ENCODE results near the gene DYNLT4. TPM values are rescaled to one million over a fixed set of nuclear protein-coding genes. Genes with fewer than 3 reads are reported as not detected.
"Not testable (repeated sequence)": the region's sequence is repeated elsewhere in the genome, so short reads cannot be mapped to it uniquely, and the experiment has no call there.

The DYNLT4 gene
- polyA plus RNA-seq, 4 donors, result 0.46 to 0.75 TPM; not detected in 2

GRCh38 chr1:44847845-44848244 is 40.7 kb upstream of the DYNLT4 start:
- no peaks in the 10 kb centered on the region for H3K27me3 ChIP-seq (ENCODE audit: control insufficient read depth in 3 of 3, insufficient read depth in 3 of 3, low read length in 3 of 3)
- no peak for FAIRE-seq
- H3K4me1 ChIP-seq (ENCODE audit: control insufficient read depth in 3 of 3, insufficient read depth in 2 of 3, low read depth in 1 of 3, low read length in 2 of 3), result peaks cover 0 to under 1% (median 0%) of the 10 kb centered on the region in 3 donors
- no peaks in the 10 kb centered on the region for H3K9me3 ChIP-seq (ENCODE audit: control insufficient read depth in 2 of 2, insufficient read depth in 1 of 2, low read depth in 1 of 2, low read length in 1 of 2)
- WGBS, 3 donors, result 62 to 100% (median 100%) methylated on average over 1 of the region's 1 CpG
- H3K27ac ChIP-seq (ENCODE audit: low read depth in 1 of 3, low read length in 2 of 3), result no peak overlapping the region
- DNase-seq, result no peak
- H3K36me3 ChIP-seq (ENCODE audit: control insufficient read depth in 3 of 3, insufficient read depth in 2 of 3, low read depth in 1 of 3, low read length in 3 of 3), result peaks cover 0 to 16% (median 0%) of the 10 kb centered on the region in 3 donors
- no peak overlapping the region for H3K4me3 ChIP-seq (ENCODE audit: low read depth in 1 of 3, low read length in 3 of 3)

GRCh38 chr1:44846985-44847384 is 39.8 kb upstream of the DYNLT4 start:
- Histone ChIP-seq H3K27ac (ENCODE audit: low read depth in 1 of 3, low read length in 2 of 3) (no peak overlapping the region), H3K4me1 (ENCODE audit: control insufficient read depth in 3 of 3, insufficient read depth in 2 of 3, low read depth in 1 of 3, low read length in 2 of 3) (peaks cover 0 to 4% (median 0%) of the 10 kb centered on the region in 3 donors), H3K4me3 (ENCODE audit: low read depth in 1 of 3, low read length in 3 of 3) (no peak overlapping the region), H3K9me3 (ENCODE audit: control insufficient read depth in 2 of 2, insufficient read depth in 1 of 2, low read depth in 1 of 2, low read length in 1 of 2) (no peaks in the 10 kb centered on the region), H3K27me3 (ENCODE audit: control insufficient read depth in 3 of 3, insufficient read depth in 3 of 3, low read length in 3 of 3) (peaks cover 0 to 3% (median 0%) of the 10 kb centered on the region in 3 donors), H3K36me3 (ENCODE audit: control insufficient read depth in 3 of 3, insufficient read depth in 2 of 3, low read depth in 1 of 3, low read length in 3 of 3) (peaks cover 0 to 14% (median 0%) of the 10 kb centered on the region in 3 donors)
- DNase-seq (no peak), FAIRE-seq (no peak)
- 88 to 100% (median 93%) methylated on average over 1 of the region's 1 CpG for WGBS, 3 donors

GRCh38 chr1:44842862-44843655 is 35.9 kb upstream of the DYNLT4 start, which contains the start of gene PTCH2:
PTCH2 (minus strand) TSS chr1:44843253; CDS start chr1:44842932, 321 bp downstream.
- Histone ChIP-seq H3K9me3 (ENCODE audit: control insufficient read depth in 2 of 2, insufficient read depth in 1 of 2, low read depth in 1 of 2, low read length in 1 of 2) (no peaks in the 10 kb centered on the region), H3K27me3 (ENCODE audit: control insufficient read depth in 3 of 3, insufficient read depth in 3 of 3, low read length in 3 of 3) (peaks cover 0 to 3% (median 0%) of the 10 kb centered on the region in 3 donors), H3K4me1 (ENCODE audit: control insufficient read depth in 3 of 3, insufficient read depth in 2 of 3, low read depth in 1 of 3, low read length in 2 of 3) (peaks cover 0 to 4% (median 0%) of the 10 kb centered on the region in 3 donors), H3K27ac (ENCODE audit: low read depth in 1 of 3, low read length in 2 of 3) (no peak within 1 kb of the TSS), H3K36me3 (ENCODE audit: control insufficient read depth in 3 of 3, insufficient read depth in 2 of 3, low read depth in 1 of 3, low read length in 3 of 3) (peaks cover 0 to 5% (median 0%) of the 10 kb centered on the region in 3 donors), H3K4me3 (ENCODE audit: low read depth in 1 of 3, low read length in 3 of 3) (peak within 1 kb of the TSS in 2 of 3 donors; percentile 46 to 71)
- DNase-seq (peak in 1 of 2 donors; percentile 79), FAIRE-seq (no peak)
- WGBS, 3 donors, result 1 to 3% (median 1%) methylated on average over 61 to 72 of the region's 72 CpGs

GRCh38 chr1:44842486-44842861 is 35.3 kb upstream of the DYNLT4 start:
- no peak for DNase-seq
- H3K27ac ChIP-seq (ENCODE audit: low read depth in 1 of 3, low read length in 2 of 3), result no peak overlapping the region

GRCh38 chr1:44839576-44839975 is 32.4 kb upstream of the DYNLT4 start:
- H3K4me1 ChIP-seq (ENCODE audit: control insufficient read depth in 3 of 3, insufficient read depth in 2 of 3, low read depth in 1 of 3, low read length in 2 of 3), result peaks cover 0 to 7% (median 0%) of the 10 kb centered on the region in 3 donors
- H3K36me3 ChIP-seq (ENCODE audit: control insufficient read depth in 3 of 3, insufficient read depth in 2 of 3, low read depth in 1 of 3, low read length in 3 of 3), result peaks cover 0 to 2% (median 0%) of the 10 kb centered on the region in 3 donors
- H3K4me3 ChIP-seq (ENCODE audit: low read depth in 1 of 3, low read length in 3 of 3), result no peak overlapping the region
- 70 to 76% (median 70%) methylated on average over 4 of the region's 4 CpGs for WGBS, 3 donors
- FAIRE-seq (no peak), DNase-seq (no peak)
- no peaks in the 10 kb centered on the region for H3K9me3 ChIP-seq (ENCODE audit: control insufficient read depth in 2 of 2, insufficient read depth in 1 of 2, low read depth in 1 of 2, low read length in 1 of 2)
- no peak overlapping the region for H3K27ac ChIP-seq (ENCODE audit: low read depth in 1 of 3, low read length in 2 of 3)
- H3K27me3 ChIP-seq (ENCODE audit: control insufficient read depth in 3 of 3, insufficient read depth in 3 of 3, low read length in 3 of 3), result peaks cover 0 to 3% (median 0%) of the 10 kb centered on the region in 3 donors

More at GRCh38 chr1:44842486-44842861, 35.3 kb upstream of the DYNLT4 start:
- Histone ChIP-seq H3K9me3 (ENCODE audit: control insufficient read depth in 2 of 2, insufficient read depth in 1 of 2, low read depth in 1 of 2, low read length in 1 of 2) (no peaks in the 10 kb centered on the region), H3K27me3 (ENCODE audit: control insufficient read depth in 3 of 3, insufficient read depth in 3 of 3, low read length in 3 of 3) (peaks cover 0 to 3% (median 0%) of the 10 kb centered on the region in 3 donors), H3K4me1 (ENCODE audit: control insufficient read depth in 3 of 3, insufficient read depth in 2 of 3, low read depth in 1 of 3, low read length in 2 of 3) (peaks cover 0 to 4% (median 0%) of the 10 kb centered on the region in 3 donors), H3K36me3 (ENCODE audit: control insufficient read depth in 3 of 3, insufficient read depth in 2 of 3, low read depth in 1 of 3, low read length in 3 of 3) (peaks cover 0 to 5% (median 0%) of the 10 kb centered on the region in 3 donors), H3K4me3 (ENCODE audit: low read depth in 1 of 3, low read length in 3 of 3) (peak overlapping the region in 2 of 3 donors; percentile 46 to 71)
- 38 to 60% (median 55%) methylated on average over 16 of the region's 16 CpGs for WGBS, 3 donors
- no peak for FAIRE-seq

GRCh38 chr1:44838294-44838693 is 31.1 kb upstream of the DYNLT4 start:
- not testable (repeated sequence) for H3K27me3 ChIP-seq (ENCODE audit: control insufficient read depth in 3 of 3, insufficient read depth in 3 of 3, low read length in 3 of 3); FAIRE-seq; H3K4me3 ChIP-seq (ENCODE audit: low read depth in 1 of 3, low read length in 3 of 3); DNase-seq; H3K4me1 ChIP-seq (ENCODE audit: control insufficient read depth in 3 of 3, insufficient read depth in 2 of 3, low read depth in 1 of 3, low read length in 2 of 3); H3K27ac ChIP-seq (ENCODE audit: low read depth in 1 of 3, low read length in 2 of 3); H3K9me3 ChIP-seq (ENCODE audit: control insufficient read depth in 2 of 2, insufficient read depth in 1 of 2, low read depth in 1 of 2, low read length in 1 of 2); H3K36me3 ChIP-seq (ENCODE audit: control insufficient read depth in 3 of 3, insufficient read depth in 2 of 3, low read depth in 1 of 3, low read length in 3 of 3)
- WGBS, 3 donors, result 86 to 89% (median 88%) methylated on average over 11 of the region's 11 CpGs

- H3K9me3 ChIP-seq (ENCODE audit: control insufficient read depth in 2 of 2, insufficient read depth in 1 of 2, low read depth in 1 of 2, low read length in 1 of 2), result no peaks in the 10 kb centered on the region
- H3K4me1 ChIP-seq (ENCODE audit: control insufficient read depth in 3 of 3, insufficient read depth in 2 of 3, low read depth in 1 of 3, low read length in 2 of 3), result peaks cover 0 to 17% (median 0%) of the 10 kb centered on the region in 3 donors
- no peak overlapping the region for H3K4me3 ChIP-seq (ENCODE audit: low read depth in 1 of 3, low read length in 3 of 3)
- DNase-seq, result peak; percentile 78 to 90
- WGBS, 3 donors, result 65 to 67% (median 65%) methylated on average over 23 of the region's 23 CpGs
- peaks cover 0 to 12% (median 0%) of the 10 kb centered on the region in 3 donors for H3K36me3 ChIP-seq (ENCODE audit: control insufficient read depth in 3 of 3, insufficient read depth in 2 of 3, low read depth in 1 of 3, low read length in 3 of 3)
- H3K27ac ChIP-seq (ENCODE audit: low read depth in 1 of 3, low read length in 2 of 3), result no peak overlapping the region
- FAIRE-seq, result no peak
- no peaks in the 10 kb centered on the region for H3K27me3 ChIP-seq (ENCODE audit: control insufficient read depth in 3 of 3, insufficient read depth in 3 of 3, low read length in 3 of 3)
Measured at GRCh38 chr1:44835738-44836675, 28.9 kb upstream of the DYNLT4 start.

- H3K27ac ChIP-seq (ENCODE audit: low read depth in 1 of 3, low read length in 2 of 3), result no peak overlapping the region
- no peaks in the 10 kb centered on the region for H3K27me3 ChIP-seq (ENCODE audit: control insufficient read depth in 3 of 3, insufficient read depth in 3 of 3, low read length in 3 of 3)
- H3K36me3 ChIP-seq (ENCODE audit: control insufficient read depth in 3 of 3, insufficient read depth in 2 of 3, low read depth in 1 of 3, low read length in 3 of 3), result peaks cover 0 to 19% (median 0%) of the 10 kb centered on the region in 3 donors
- DNase-seq (no peak), FAIRE-seq (no peak)
- WGBS, 3 donors, result 70 to 78% (median 71%) methylated on average over 7 of the region's 7 CpGs
- no peak overlapping the region for H3K4me3 ChIP-seq (ENCODE audit: low read depth in 1 of 3, low read length in 3 of 3)
- no peaks in the 10 kb centered on the region for H3K9me3 ChIP-seq (ENCODE audit: control insufficient read depth in 2 of 2, insufficient read depth in 1 of 2, low read depth in 1 of 2, low read length in 1 of 2)
- peaks cover 0 to 23% (median 0%) of the 10 kb centered on the region in 3 donors for H3K4me1 ChIP-seq (ENCODE audit: control insufficient read depth in 3 of 3, insufficient read depth in 2 of 3, low read depth in 1 of 3, low read length in 2 of 3)
Measured at GRCh38 chr1:44834328-44834727, 27.2 kb upstream of the DYNLT4 start.

Measured in small intestine (tissue), 7 donors.